Spleen (tissue), 7 donors: ENCODE results near the gene WWTR1.

ENCODE experiments used
- CTCF ChIP-seq, 11 experiments: fragments of 200-600 bp in 7 of 11; fragments of 450-650 bp in 4 of 11; sonication (generic) in 4 of 11; IDR thresholded peaks in 8 of 11; conservative IDR thresholded peaks in 3 of 11; 1 replicate in 7 of 11; 2 replicates in 4 of 11; pipeline versions ENCODE4 v1.4.0 to v1.8.0; 2016 to 2021; ENCODE audit warnings: antibody characterized with exemption in 11 of 11, inconsistent platforms in 4 of 11, mild to moderate bottlenecking in 1 of 11
- POLR2A ChIP-seq, 3 donors: fragments of 450-650 bp; IDR thresholded peaks; one replicate each; pipeline ENCODE4 v1.5.1; 2017; ENCODE audit warnings: antibody characterized with exemption in 3 of 3, mild to moderate bottlenecking in 1 of 3
- donor health status: DM: no; HTN: no; CAD: no; lungs with moderate emphysema.
- donor health status: DM: no; HTN: no; CAD: no.
- donor health status: DM: no; HTN: no; CAD: no.

DNA sequence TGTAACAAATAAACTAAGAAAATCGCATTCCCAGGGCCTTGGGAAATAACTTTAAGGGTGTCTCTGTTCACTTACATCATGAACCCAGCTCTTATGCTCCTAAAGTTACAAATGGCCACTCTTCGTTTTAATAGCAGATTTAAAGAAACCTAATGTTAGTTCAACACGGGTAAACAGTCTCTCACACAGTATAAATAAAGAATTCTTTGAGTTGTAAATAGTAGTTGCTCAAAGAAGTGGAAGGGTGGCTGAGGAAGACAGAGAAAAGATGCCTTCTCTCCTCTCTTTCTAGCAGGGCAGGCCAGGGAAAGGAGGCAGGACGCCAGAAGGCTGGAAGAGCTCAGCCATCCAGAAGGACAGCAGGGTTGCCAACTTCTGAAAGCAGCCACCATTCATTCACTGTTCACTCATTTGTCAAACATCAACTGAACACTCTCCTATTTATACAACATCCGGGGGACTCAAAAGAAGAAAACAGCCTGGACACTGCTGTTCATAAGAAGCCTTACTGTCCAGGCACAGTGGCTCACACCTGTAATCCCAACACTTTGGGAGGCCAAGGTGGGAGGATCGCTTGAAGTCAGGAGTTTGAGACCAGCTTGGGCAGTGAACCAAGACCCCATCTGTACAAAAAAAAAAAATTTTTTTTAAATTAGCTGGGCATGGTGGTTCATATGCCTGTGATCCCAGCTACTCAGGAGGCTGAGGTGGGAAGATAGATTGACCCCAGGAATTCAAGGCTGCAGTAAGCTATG, 47.3 kb downstream of the WWTR1 start:
- TF ChIP-seq CTCF (IDR thresholded peaks at IDR 0.05 in 8 of 11, conservative IDR thresholded peaks at IDR 0.05 in 3 of 11) = no peak
- no peak for TF ChIP-seq POLR2A (IDR thresholded peaks at IDR 0.05)
